Measurements from ENCODE around the gene TRIM17.
"Not testable (repeated sequence)": the region's sequence is repeated elsewhere in the genome, so short reads cannot be mapped to it uniquely, and the experiment has no call there.

Gene TRIM17

DNA sequence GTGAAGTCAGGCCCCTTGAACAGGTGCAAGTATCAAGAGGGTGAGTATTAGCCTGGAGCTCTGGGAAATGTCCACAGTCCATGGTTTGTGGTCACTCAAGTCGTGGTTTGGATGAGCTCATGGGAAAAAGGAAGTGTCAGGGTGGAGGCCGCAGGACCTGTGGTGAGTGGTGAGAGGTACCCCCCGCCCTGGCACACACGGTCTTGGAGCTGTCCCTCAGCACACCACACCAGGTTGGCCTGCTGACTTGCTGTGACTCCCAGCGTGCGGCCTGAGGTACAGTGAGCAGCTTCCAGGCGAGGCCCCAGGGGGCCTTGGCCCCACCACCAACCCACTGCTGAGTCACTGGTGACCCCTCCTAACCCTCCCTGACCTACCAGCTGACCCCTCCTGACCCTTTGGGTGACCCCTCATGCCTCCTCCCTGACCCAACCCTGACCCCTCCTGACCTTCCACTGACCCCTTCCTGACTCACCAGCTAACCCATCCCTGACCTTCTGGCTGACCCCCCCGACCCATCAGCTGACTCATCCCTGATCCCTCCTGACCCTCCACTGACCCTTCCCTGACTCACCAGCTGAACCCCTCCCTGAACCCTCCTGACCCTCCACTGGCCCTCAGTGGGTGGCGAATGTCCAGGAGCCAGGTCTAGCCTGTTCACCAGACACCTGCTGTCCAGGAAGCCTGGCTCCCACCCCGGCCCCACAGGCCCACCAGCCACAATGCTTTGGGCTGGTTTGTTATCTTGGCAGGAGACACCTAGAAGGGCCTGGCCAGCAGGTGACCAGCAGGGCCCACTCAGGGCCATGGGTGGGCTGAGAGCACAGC lies 35.7 kb upstream of the TRIM17 start:
- no peak overlapping the region for H3K27ac ChIP-seq
- no peak for DNase-seq (ENCODE audit: low read depth, low spot score)

DNA sequence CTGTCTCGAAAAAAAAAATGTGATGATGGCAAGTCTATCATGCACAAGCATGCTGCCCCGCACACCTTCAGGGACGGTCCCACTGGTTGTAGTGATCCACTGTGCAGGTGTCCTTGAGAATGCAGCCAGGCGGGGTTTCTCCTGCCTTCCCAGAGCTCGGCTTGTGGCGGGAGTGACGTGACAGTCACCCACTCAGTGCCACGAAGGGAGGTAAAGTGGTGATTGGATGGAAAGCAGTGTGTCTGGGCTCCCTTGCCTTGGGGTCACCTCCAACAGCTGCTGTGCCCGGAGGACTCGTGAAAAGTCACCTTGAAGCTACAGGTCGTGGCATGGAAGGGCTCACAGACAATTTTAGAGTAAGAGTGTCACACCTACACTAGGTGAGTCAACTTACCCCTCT lies 33.5 kb upstream of the TRIM17 start:
- DNase-seq (ENCODE audit: low read depth, low spot score) = no peak
- no peak overlapping the region for H3K27ac ChIP-seq

DNA sequence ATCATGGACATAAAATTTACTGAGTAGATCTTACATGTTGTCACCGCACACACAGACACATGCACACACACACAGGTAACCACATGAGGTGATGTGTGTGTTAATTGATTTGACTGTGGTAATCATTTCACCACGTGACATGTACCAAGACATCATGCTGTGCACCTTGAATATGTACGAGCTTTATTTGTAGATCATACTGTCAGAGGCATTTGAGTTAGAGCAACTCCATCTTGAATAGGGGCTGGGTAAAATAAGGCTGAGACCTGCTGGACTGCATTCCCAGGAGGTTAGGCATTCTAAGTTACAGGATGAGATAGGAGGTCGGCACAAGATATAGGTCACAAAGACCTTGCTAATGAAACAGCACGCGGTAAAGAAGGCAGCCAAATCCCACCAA lies 31.7 kb upstream of the TRIM17 start:
- no peak for DNase-seq (ENCODE audit: low read depth, low spot score)
- no peak overlapping the region for H3K27ac ChIP-seq

DNA sequence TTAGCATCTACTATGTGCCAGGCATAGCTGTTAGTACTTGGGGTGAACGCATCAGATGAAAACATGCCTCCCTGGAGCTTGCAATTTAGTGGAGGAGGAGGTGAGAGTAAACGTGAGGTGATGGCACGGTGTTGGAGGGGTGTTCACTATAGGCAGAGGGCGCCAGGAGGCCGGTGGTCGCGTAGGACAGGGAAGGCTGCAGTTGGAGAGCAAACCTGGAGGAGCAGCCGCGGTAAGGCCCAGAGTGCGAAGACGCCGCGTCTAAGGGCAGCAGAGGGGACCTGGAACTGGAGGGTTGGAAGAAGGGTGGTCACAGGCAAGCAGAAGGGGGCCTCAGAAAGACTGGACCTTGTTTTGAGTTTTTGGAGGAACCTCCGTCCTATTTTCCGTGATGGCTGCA lies 30.2 kb upstream of the TRIM17 start:
- DNase-seq (ENCODE audit: low read depth, low spot score) = no peak
- no peak overlapping the region for H3K27ac ChIP-seq

DNA sequence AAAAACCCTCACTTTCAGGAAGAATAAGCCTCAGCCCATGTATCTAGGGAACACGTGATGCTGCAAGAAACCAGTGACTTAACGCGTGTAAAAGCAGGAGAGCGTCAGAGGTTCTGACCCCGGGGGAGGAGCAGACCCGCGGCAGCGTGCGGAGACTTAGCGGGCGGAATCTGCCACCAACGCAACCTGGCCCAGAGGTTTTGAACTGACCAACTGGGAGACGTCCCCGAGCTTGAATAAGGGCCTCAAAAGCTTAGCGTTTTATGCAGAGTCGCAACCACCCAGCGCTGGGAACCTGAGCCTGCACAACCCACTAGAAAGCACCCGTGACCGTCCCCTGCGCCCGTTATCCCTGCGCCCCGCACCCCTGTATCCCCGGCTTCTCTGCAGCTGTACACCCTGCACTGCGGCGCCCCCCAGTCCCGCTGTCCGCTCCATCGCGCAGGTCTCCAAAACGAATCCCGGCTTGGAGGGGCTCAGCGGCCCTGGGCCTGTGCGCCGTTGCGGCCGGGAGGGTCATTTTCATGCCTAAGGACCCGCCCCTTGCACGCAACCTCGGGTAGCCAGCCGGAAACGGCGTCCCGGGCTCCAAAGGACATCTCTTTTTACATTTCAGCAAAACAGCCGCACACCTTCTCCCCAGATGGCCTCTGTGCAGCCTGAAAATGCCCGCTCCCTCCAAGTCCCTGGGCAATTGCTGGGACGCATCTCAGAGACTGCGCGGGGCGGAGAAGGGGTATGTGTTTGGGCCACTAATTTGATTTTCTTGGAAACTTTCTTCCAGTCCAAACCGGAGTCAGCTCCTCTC lies 29.4 kb upstream of the TRIM17 start:
- no peak overlapping the region for H3K27ac ChIP-seq
- no peak for DNase-seq (ENCODE audit: low read depth, low spot score)

DNA sequence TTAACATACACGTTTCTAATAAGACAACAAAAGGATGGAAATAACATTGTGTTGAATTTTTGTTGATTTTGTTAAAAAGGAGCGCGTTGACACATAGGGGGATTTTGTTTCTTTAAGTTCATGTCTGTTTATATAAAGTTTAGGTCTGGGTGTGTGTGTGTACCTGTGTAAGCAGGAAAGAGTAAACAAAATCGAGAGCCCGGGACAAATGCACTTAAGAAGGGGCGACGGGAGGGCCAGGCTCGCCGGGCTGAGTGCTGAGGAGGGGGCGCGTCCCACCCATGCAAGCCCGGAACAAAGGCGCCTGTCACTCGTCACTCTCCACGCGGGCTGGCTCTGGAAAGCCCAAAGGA lies 28.8 kb upstream of the TRIM17 start:
- H3K27ac ChIP-seq = no peak overlapping the region
- no peak for DNase-seq (ENCODE audit: low read depth, low spot score)

DNA sequence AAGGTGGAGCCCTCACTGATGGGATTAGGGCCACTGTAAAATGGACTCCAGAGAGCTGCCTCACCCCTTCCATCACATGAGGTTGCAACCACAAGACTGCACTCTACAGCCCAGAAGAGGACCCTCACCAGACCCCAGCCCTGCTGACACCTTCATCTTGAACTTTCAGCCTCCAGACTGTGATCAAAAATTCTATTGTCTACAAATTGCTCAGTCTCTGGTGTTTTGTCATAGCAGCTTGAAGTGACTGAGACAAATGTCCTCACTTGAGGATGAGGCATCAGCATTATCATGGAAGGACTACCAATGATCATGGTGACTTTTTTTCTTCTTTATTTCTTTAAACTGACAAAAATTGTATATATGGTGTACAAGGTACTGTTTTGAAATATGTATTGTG lies 26.7 kb upstream of the TRIM17 start:
- H3K27ac ChIP-seq = no peak overlapping the region
- no peak for DNase-seq (ENCODE audit: low read depth, low spot score)

DNA sequence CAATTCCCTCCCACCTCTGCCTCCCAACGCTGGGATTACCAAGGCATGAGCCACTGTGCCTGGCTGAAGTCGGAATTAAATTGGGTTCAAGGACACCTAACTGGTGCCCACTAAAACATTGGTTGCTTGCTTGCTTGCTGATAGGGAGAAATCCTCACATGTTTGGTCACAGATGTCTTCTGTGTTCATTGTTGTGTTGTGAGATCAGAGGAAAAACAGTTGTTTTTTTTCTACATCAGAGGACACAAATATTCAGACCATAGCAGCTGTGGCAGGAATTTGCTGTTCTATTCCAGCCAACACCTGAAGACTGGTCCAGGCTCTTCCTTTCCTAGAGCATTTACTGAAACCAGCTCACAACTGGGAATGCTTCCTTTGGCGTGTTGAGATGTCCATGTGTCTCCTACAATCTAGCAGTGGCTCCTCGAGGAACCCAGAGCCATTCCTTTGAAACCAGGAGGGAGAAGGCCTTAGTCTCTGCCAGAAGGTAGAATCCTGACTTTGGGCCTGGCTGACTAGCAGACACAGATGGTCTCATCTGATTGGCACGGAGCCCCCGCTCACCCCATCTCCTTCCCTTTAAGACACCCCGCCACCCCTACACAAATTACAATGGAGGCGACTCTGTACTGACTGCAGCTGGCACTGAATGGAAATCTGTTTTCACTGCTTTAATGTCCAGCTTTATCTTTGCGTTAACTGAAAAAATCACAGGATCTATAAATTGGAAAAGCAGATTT lies 24.3 kb upstream of the TRIM17 start:
- no peak overlapping the region for H3K27ac ChIP-seq
- DNase-seq (ENCODE audit: low read depth, low spot score) = no peak

DNA sequence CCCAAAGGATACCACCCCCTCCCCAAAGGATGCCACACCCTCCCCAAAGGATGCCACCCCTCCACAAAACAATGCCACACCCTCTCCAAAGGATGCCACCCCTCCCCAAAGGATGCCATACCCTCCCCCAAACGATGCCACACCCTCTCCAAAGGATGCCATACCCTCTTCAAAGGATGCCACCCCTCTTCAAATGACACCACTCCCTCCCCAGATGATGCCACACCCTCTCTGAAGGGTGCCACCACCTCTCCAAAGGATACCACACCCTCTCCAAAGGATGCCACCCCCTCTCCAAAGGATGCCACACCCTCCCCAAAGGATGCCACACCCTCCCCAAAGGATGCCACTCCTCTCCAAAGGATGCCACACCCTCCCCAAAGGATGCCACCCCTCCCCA lies 21.6 kb upstream of the TRIM17 start:
- no peak for DNase-seq (ENCODE audit: low read depth, low spot score)
- H3K27ac ChIP-seq = no peak overlapping the region

DNA sequence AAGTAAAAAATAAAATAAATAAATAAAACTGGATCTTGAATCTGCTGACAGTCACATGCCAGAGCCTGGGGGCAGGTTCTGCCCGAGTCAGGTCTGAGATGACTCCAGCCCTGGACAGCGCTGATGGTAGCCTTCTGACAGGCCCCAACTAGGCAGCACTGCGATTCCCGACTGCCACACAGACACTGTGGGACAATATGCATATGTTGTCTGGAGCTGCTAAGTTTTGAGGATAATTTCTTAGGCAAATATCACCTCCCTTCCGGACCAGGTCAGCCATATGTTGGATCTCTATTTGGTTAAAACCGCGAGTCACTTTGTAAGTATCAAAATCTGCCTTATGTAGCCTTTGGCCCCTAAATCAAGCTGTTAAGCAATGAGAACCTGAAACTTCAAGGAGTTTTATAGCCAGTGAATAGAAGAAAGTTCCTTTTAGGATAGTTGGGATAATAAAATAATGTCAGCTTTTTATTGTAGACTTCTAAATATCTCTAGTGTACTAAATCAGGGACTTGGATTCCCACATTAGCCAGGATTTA lies 20.8 kb upstream of the TRIM17 start:
- DNase-seq (ENCODE audit: low read depth, low spot score) = no peak

DNA sequence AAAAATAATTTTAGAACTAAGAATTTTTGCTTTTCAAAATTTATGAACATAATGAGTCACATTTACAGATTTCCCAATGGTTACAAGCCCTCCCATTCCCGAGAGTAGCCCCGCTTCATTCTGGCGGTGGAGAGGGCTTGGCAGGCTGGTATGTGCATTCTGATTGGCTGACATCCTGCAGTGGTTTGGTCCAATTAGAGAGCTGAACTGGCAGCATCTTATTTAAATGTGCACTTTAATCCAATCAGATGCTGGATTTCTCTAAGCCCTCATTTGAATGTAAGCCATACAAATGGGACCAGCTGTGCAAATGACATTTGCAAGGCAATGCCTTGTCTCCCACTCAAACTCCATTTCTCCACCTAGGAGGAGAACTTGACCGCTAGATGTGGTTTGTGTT lies 18.0 kb upstream of the TRIM17 start:
- H3K27ac ChIP-seq = no peak overlapping the region
- no peak for DNase-seq (ENCODE audit: low read depth, low spot score)

More for the DNA sequence above, 20.8 kb upstream of the TRIM17 start:
- no peak overlapping the region for H3K27ac ChIP-seq

DNA sequence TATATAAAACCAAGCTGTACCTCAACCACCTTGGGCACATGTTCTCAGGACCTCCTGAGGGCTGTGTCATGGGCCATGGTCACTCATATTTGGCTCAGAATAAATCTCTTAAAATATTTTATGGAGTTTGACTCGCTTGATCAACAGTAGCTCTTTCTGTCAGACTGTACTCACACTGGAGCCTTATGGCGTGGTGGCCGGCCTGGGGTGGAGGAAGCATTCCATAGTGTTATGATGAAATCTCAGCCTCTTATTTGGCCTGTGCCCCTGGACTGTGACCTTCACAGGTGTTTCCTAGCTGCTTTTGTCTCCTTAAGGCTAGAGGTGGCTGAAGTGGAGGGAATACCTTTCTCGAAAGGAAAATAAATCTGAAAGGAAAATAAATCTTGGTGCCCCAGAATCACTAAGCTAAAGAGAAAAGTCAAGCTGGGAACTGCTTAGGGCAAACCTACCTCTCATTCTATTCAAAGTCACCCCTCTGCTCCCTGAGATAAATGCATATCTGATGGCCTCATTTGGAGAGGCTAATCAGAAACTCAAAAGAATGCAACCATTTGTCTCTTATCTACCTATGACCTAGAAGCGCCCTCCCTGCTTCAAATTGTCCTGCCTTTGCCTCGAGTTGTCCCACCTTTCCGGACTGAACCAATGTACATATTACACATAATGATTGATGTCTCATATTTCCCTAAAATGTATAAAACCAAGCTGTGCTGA lies 16.8 kb upstream of the TRIM17 start:
- H3K27ac ChIP-seq; DNase-seq (ENCODE audit: low read depth, low spot score): not testable (repeated sequence)

DNA sequence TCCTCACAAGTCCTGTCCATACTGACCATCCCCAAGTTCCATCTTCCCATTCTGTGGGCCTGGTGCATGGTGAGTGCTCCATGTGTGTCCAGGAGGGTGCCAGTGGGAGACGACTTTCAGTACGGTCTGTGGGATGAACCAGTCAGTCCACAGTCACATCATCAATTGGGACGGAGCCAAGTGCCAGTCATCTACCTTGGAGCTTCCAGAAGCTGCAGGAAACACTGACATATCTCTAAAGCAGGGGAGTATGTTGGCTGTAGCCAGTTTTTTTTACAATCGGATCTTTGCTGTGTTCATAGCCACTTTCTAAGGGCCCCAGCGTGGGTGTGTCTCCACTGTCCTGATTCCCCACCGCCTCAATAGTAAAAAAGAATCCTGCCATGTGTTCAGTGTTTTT lies 13.6 kb upstream of the TRIM17 start:
- no peak for DNase-seq (ENCODE audit: low read depth, low spot score)
- H3K27ac ChIP-seq = no peak overlapping the region

DNA sequence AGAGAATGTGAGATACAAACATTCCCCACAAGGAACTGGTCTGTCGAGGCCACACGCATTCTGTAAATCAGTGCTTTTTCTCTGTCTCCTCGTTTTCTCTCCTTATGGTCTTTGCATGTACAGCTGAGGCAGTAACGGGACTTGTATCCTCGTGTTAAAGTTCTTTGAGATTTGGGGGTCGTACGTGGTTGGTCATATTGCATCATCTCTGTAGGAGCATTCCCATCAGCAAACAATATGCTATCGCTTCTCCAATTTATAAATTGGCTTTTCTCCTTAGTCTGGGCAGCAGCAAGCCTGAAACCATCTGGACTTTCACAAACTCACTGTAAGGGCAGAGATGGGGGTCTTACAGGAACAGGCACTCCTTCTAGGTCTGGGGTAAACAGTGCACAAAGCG lies 13.0 kb upstream of the TRIM17 start:
- no peak for DNase-seq (ENCODE audit: low read depth, low spot score)
- no peak overlapping the region for H3K27ac ChIP-seq

DNA sequence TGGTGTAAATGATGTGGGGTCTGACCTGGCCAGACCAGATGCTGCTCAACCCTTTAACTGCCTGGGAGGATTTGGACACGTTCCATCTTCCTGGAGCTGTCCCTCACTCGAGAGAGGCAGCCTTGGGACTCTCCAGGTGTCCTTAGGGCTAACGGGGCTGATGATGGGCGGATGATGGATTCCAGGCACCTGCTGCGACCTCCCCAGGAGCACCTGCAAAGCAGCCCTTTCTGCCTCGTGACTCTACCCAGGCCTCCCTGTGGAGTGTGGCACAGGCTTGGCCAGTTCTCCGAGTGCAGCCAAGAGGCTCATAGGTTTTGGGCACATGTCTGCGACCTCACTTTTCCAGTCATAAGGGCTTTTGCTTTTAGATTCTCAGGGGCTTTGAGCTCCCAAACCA lies 12.3 kb upstream of the TRIM17 start:
- DNase-seq (ENCODE audit: low read depth, low spot score) = no peak
- H3K27ac ChIP-seq = no peak overlapping the region

DNA sequence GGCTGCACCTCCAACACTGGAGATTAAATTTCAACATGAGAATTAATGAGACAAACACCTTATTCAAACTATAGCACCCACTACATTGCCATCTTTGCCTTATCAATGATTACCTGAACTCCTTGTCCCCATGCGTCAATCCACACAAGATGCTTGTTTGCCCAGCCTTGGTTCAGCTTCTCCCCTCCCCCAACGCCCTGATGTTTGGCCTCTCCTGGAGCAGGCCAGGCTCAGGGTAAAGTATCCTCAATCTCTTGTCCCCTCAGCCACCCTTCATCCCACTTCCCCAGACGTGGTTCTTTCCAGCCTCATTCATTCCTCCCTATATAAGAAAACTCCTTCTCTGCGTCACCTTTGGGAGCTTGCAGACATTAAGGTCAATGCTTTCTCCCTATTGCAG lies 11.8 kb upstream of the TRIM17 start:
- no peak for DNase-seq (ENCODE audit: low read depth, low spot score)
- no peak overlapping the region for H3K27ac ChIP-seq

DNA sequence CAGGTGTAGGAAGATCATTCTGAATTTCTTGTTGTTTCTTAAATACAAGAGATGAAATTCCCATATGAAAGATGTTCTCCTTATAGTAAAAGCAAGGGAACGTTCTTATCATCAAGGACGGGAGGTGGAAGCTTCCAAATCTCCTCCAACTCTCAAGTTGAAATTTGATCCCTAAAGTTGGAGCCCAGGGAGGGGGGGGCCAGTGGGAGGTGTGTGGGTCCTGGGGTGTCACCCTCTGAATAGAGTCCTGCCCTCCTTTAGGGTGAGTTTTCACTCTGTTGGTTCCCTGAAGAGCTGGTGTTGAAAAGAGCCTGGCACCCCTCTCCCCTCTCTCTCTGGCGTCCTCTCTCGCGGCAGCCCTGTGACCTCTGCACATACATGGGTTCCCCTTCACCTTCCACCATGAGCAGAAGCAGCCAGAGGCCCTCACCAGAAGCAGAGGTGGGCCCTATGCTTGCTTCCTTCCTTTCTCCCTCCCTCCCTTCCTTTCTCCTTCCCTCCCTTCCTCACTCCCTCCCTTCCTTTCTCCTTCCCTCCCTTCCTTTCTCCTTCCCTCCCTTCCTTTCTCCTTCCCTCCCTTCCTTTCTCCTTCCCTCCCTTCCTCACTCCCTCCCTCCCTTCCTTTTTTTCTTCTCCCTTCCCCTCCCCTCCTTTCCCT lies 10.0 kb upstream of the TRIM17 start:
- DNase-seq (ENCODE audit: low read depth, low spot score) = no peak
- no peak overlapping the region for H3K27ac ChIP-seq

DNA sequence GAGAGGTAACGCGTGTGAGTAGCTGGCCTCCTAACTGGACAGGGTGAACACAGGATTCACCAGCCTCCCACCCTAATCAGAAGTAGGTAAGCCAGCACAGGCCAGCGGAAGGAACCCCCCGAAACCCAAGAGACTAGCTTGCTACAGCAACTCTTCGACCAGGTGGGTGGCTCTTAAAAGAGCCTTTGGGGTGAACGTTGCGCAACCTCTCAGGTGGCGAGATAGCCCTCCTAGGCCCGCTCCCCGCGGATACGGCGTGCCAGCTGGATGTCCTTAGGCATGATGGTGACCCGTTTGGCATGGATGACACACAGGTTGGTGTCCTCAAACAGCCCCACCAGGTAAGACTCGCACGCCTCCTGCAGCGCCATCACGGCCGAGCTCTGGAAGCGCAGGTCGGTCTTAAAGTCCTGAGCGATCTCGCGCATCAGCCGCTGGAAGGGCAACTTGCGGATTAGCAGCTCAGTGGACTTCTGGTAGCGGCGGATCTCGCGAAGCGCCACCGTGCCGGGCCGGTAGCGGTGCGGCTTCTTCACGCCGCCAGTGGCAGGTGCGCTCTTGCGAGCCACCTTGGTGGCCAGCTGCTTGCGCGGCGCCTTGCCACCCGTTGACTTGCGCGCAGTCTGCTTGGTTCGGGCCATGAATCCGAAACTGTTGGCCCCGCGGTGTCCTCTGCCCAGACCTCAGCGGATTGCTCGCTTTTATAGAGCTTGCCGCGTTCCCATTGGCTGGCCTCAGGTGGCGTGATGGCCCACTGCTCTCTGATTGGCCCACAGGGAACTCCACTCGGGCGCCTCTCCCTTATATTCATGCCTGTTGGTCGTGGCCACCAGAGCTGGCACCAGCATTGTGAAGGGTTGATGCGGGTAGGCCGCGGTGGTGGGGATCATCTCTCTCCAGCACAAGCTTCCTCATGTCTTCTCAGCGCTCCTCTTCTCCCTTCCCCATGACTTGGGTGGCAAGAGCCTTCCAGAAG lies 8.3 kb upstream of the TRIM17 start:
- H3K27ac ChIP-seq = no peak overlapping the region
- no peak for DNase-seq (ENCODE audit: low read depth, low spot score)

Data from epithelial cell of prostate (primary cell).